ENCODE data around the gene ARF4.

DNA sequence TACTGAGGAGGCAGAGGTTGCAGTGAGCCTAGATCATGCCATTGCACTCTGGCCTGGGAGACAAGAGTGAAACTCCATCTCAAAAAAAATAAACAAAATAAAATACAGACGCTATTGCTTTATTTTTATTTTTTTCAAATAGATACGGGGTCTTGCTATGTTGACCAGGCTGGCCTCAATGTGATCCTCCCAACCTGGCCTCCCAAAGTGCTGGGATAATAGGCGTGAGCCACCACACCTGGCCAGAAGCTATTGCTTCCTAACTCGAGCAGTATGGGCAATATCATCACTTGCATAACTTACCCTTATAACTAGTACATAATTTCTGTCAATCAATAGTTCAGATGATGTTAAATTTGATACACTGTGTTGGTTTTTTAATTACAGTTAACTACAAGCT lies 3.0 kb downstream of the ARF4 start:
- no peak for TF ChIP-seq EZH2 (IDR thresholded peaks at IDR 0.05; ENCODE audit: borderline replicate concordance, low read length)
- TF ChIP-seq, protein P1, sequence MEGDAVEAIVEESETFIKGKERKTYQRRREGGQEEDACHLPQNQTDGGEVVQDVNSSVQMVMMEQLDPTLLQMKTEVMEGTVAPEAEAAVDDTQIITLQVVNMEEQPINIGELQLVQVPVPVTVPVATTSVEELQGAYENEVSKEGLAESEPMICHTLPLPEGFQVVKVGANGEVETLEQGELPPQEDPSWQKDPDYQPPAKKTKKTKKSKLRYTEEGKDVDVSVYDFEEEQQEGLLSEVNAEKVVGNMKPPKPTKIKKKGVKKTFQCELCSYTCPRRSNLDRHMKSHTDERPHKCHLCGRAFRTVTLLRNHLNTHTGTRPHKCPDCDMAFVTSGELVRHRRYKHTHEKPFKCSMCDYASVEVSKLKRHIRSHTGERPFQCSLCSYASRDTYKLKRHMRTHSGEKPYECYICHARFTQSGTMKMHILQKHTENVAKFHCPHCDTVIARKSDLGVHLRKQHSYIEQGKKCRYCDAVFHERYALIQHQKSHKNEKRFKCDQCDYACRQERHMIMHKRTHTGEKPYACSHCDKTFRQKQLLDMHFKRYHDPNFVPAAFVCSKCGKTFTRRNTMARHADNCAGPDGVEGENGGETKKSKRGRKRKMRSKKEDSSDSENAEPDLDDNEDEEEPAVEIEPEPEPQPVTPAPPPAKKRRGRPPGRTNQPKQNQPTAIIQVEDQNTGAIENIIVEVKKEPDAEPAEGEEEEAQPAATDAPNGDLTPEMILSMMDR (IDR thresholded peaks at IDR 0.05; ENCODE audit: low read length): no peak
